Measurements from ENCODE around the gene OR9K2. TPM values are rescaled to one million over a fixed set of nuclear protein-coding genes. Genes with fewer than 3 reads are reported as not detected.

Gene OR9K2
- not detected in 2 replicates for total RNA-seq

GRCh38 chr12:55126106-55126505 lies at the start of gene OR9K2:
TSS of gene OR9K2 (plus strand) at chr12:55126406. CDS start at chr12:55129835, 3,429 bp downstream.

Other genes starting within 250 kb of the OR9K2 start
- gene TESPA1, start 141.6 kb upstream of the OR9K2 start, total RNA-seq: not detected in 2 replicates
- gene NEUROD4, start 106.4 kb upstream of the OR9K2 start, total RNA-seq: not detected in 2 replicates
- not detected in 2 replicates for gene OR10A7, start 94.6 kb downstream of the OR9K2 start, total RNA-seq
- not detected in 2 replicates for gene OR6C74, start 118.2 kb downstream of the OR9K2 start, total RNA-seq
- gene OR6C6, start 170.2 kb downstream of the OR9K2 start, total RNA-seq: not detected in 2 replicates
- not detected in 2 replicates for gene OR6C1, start 187.9 kb downstream of the OR9K2 start, total RNA-seq
- not detected in 2 replicates for gene OR6C3, start 204.3 kb downstream of the OR9K2 start, total RNA-seq
- not detected in 2 replicates for gene OR6C75, start 236.6 kb downstream of the OR9K2 start, total RNA-seq